Ammon's horn (tissue), 1 donor: ENCODE results near the gene PCDHA6.
"Not testable (repeated sequence)": the region's sequence is repeated elsewhere in the genome, so short reads cannot be mapped to it uniquely, and the experiment has no call there.

Experiments used
- DNase-seq: peaks from one replicate; pipeline ENCODE4 v3.0.0-alpha.2; 2016; ENCODE audit warnings: low spot score

PCDHA6 gene

DNA sequence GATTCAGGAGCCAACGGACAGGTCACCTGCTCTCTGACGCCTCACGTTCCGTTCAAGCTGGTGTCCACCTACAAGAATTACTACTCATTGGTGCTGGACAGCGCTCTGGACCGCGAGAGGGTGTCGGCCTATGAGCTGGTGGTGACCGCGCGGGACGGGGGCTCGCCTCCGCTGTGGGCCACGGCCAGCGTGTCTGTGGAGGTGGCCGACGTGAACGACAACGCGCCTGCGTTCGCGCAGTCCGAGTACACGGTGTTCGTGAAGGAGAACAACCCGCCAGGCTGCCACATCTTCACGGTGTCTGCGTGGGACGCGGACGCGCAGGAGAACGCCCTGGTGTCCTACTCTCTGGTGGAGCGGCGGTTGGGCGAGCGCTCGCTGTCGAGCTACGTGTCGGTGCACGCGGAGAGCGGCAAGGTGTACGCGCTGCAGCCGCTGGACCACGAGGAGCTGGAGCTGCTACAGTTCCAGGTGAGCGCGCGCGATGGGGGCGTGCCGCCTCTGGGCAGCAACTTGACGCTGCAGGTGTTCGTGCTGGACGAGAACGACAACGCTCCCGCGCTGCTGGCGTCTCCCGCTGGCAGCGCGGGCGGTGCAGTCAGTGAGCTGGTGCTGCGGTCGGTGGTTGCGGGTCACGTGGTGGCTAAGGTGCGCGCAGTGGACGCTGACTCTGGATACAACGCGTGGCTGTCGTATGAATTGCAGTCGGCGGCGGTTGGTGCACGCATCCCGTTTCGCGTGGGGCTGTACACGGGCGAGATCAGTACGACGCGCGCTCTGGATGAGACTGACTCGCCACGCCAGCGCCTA lies 29.6 kb downstream of the PCDHA6 start:
- no peak for DNase-seq

DNA sequence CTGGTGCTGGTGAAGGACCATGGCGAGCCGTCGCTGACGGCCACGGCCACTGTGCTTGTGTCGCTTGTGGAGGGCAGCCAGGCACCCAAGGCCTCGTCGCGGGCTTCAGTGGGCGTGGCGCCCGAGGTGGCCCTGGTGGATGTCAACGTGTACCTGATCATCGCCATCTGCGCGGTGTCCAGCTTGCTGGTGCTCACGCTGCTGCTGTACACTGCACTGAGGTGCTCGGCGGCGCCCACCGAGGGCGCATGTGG lies 30.2 kb downstream of the PCDHA6 start:
- no peak for DNase-seq

DNA sequence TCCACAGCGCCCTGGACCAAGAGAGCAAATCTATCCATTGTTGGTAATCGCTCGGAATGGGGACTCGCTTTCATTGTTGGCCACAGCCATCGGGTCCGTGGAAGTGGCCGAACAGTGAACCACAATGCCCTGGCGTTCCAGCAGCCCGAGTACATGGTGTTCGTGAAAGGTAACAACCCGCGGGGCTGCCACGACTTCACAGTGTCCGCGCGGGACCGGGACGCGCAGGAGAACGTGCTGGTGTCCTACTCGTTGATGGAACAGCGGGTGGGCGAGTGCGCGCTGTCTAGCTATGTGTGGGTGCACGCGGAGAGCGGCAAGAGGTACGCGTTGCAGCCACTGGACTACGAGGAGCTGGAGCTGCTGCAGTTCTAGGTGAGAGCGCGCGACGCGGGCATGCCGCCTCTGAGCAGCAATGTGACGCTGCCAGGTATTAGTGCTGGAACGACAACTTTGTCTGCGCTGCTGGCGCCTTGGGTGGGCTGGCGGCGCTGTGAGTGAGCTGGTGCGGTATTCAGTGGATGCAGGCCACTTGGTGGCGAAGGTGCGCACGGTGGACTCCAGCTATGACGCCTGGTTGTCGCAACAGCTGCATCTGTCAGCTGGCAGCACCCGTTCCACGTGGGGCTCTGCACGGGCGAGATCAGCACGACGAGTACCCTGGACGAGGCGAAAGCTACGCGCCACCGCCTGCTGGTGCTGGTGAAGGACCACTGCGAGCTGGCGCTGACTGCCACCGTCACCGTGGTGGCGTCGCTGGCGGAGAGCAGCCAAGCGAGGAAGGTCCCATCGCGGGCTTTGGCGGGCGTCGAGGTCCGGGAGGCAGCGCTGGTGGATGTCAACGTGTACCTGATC lies 34.9 kb downstream of the PCDHA6 start:
- DNase-seq, result no peak

DNA sequence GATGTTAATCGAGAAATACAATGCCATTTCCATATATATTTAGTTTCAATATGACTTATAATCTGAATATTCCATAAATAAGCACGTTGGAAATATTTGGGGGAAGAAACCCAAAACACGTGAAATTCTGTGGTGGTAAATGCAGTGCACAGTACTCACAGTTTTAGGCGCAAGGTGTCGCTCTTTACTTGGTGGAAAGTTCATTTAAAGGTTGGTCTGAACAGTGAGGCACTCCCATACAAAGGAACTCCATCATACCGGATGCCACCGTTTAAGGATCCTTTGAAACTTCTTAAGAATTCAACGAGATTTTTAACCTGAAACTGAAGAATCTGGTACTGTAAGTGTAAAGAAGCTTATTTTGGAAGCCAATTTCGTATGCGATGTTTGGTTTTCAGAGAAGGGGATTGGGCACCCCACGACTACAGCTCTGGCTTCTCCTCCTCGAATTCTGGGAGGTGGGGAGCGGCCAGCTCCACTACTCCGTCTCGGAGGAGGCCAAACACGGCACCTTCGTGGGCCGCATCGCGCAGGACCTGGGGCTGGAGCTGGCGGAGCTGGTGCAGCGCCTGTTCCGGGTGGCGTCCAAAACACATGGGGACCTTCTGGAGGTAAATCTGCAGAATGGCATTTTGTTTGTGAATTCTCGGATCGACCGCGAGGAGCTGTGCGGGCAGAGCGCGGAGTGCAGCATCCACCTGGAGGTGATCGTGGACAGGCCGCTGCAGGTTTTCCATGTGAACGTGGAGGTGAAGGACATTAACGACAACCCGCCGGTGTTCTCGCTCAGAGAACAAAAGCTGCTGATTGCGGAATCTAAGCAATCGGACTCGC lies 41.2 kb downstream of the PCDHA6 start, which contains the start of gene PCDHA11:
PCDHA11 (plus strand) TSS at position 237 of the 834 bp plus-strand sequence; CDS start at position 384, 147 bp downstream.
- DNase-seq, result peak; percentile 61

DNA sequence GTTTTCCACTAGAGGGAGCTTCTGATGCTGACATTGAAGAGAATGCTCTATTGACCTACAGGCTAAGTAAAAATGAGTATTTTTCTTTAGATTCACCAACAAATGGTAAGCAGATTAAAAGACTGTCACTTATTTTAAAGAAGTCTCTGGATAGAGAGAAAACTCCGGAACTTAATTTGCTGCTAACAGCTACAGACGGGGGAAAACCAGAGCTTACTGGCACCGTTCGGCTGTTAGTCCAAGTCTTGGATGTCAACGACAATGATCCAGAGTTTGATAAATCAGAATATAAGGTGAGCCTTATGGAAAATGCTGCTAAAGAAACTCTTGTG lies 41.8 kb downstream of the PCDHA6 start:
- DNase-seq, result no peak

DNA sequence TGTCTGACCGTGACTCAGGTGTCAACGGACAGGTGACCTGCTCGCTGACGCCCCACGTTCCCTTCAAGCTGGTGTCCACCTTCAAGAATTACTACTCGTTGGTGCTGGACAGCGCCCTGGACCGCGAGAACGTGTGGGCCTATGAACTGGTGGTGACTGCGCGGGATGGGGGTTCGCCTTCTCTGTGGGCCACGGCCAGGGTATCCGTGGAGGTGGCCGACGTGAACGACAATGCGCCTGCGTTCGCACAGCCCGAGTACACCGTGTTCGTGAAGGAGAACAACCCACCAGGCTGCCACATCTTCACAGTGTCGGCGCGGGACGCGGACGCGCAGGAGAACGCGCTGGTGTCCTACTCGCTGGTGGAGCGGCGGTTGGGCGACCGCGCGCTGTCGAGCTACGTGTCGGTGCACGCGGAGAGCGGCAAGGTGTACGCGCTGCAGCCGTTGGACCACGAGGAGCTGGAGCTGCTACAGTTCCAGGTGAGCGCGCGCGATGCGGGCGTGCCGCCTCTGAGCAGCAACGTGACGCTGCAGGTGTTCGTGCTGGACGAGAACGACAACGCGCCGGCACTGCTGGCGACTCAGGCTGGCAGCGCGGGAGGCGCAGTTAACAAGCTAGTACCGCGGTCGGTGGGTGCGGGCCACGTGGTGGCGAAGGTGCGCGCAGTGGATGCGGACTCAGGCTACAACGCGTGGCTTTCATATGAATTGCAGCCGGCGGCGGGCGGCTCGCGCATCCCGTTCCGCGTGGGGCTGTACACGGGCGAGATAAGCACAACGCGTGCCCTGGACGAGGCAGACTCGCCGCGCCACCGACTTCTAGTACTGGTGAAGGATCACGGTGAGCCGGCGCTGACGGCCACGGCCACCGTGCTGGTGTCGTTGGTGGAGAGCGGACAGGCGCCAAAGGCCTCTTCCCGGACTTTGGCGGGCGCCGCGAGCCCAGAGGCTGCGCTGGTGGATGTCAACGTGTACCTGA lies 42.8 kb downstream of the PCDHA6 start:
- no peak for DNase-seq

DNA sequence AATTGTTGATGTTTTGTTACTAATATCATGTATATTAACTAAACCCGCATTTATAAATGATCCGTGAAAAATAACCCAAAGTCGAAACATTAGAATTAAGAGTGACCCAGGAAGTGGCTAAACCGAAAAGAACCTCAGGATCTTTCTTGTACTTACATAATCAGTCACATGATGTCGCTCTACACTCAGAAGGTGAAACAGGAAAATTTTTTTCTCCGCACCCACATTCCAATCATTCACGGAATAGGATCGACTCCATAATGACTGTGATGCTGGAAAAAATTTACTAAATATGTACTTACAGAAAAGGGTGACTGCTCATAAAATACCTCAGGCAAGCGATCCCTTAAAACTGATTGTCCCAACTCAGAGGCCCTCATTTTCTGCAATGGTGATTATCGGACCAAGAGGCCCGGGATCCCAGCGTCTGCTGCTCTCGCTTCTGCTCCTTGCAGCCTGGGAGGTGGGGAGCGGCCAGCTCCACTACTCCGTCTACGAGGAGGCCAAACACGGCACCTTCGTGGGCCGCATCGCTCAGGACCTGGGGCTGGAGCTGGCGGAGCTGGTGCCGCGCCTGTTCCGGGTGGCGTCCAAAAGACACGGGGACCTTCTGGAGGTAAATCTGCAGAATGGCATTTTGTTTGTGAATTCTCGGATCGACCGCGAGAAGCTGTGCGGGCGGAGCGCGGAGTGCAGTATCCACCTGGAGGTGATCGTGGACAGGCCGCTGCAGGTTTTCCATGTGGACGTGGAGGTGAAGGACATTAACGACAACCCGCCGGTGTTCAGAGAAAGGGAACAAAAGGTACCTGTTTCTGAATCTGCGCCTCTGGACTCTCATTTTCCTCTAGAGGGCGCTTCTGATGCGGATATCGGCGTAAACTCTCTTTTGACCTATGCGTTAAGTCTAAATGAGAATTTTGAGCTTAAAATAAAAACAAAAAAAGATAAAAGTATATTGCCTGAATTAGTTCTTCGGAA lies 47.6 kb downstream of the PCDHA6 start, which contains the start of gene PCDHA12:
PCDHA12 (plus strand) TSS at position 224 of the 981 bp plus-strand sequence; CDS start at position 389, 165 bp downstream.
- DNase-seq, result no peak

DNA sequence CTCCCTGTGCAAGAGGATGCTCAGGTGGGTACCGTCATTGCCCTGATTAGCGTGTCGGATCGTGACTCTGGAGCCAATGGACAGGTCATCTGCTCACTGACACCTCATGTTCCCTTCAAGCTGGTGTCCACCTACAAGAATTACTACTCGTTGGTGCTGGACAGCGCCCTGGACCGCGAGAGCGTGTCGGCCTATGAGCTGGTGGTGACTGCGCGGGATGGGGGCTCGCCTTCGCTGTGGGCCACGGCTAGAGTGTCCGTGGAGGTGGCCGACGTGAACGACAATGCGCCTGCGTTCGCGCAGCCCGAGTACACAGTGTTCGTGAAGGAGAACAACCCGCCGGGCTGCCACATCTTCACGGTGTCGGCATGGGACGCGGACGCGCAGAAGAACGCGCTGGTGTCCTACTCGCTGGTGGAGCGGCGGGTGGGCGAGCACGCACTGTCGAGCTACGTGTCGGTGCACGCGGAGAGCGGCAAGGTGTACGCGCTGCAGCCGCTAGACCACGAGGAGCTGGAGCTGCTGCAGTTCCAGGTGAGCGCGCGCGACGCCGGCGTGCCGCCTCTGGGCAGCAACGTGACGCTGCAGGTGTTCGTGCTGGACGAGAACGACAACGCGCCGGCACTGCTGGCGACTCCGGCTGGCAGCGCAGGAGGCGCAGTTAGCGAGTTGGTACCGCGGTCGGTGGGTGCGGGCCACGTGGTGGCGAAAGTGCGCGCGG lies 48.9 kb downstream of the PCDHA6 start:
- DNase-seq, result not testable (repeated sequence)

DNA sequence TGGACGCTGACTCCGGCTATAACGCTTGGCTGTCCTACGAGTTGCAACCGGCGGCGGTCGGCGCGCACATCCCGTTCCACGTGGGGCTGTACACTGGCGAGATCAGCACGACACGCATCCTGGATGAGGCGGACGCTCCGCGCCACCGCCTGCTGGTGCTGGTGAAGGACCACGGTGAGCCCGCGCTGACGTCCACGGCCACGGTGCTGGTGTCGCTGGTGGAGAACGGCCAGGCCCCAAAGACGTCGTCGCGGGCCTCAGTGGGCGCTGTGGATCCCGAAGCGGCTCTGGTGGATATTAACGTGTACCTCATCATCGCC lies 49.5 kb downstream of the PCDHA6 start:
- DNase-seq, result no peak
